ENCODE results near the gene ZNF784. TPM values are rescaled to one million over a fixed set of nuclear protein-coding genes. Genes with fewer than 3 reads are reported as not detected.

The ZNF784 gene, protein sequence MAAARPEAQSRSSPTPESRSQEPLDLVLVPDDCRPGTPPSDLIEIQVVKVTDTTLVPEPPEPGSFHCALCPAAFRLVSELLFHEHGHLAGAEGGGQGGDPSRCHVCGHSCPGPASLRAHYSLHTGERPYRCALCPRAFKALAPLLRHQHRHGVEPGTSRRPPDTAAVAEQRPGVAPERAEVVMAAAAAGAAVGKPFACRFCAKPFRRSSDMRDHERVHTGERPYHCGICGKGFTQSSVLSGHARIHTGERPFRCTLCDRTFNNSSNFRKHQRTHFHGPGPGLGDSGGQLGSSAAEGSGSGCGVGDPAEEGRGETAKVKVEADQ
- total RNA-seq: 4.7 and 4.8 TPM in 2 replicates

DNA sequence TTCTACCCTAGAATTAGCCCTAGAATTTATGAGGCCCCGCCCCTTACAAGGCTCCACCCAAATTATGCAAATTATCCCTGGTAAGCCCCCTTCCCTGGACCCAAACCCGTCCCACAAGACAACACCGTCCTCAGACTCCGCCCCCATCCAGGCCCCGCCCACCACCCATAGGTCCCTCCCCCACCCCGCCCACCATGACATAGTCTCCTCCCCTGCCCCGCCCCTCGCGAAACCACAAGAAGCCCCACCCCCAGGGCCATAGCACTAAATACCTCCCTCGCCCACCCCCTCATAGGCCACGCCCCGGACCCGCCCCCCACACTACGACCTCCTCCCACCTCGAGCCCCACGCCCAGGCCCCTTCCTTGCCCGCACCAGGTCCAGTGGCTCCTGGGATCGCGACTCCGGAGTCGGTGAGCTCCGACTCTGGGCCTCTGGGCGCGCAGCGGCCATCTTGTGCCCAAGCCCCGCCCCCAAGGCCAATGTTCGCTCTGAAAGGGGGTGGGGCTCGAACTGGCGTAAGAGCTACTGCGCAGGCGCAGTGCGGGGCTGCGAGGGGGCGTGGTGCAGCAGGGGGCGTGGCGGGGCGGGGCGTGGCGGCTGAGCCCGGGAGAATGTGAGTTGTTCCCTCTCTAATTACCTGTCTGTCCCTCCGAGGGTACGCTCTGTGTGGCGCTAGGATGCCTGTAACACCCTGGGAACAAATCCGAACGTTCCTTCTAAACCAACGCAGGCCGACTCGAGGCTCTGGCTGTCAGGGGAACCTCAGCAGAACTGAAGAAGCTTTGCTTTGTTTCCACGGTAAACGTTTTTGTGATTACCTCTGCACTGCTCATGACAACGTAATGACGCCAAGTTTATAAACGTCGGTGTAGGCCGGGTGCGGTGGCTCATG is at the start of gene ZNF784:
Gene ZNF784, minus strand, starts transcription at position 458 of the 895 bp plus-strand sequence. Its CDS starts 5 bp downstream, at position 453.

DNA sequence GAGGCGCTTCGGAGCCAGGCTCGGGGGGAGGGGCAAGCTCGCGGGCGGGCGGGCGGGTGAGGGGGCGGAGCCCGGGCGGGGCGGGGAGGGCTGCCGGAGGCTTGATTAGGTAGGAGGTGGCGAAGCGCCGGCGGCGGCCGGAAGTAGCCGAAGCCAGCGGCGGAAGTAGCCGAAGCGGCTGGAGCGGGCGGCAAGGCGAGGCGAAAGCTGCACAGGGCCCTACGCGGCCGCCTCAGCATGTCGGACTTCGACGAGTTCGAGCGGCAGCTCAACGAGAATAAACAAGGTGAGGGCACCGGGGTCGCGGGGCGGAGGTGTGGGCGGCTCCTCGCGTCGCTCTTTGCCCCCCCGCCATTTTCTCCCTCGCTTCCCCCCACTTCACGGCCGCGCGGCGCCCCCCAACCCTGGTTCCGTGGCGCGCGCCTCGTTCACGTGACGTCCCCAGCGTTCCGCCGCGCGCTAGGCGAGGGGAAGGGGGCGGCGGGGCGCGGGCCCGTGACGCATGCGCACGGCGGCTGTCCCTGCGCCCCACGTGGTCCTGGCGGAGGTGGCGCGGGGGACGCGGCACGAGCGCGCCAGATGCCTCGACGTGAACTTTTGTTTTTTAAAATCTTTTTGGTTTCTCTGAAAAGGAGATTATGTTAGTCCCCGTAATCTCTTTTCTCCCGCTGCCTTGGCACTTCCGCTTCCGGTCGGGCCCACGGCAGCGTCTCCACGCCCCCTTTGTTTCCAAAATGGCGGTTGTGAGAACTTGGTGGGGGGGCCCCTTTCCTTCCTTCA is 30.7 kb upstream of the ZNF784 start, which contains the start of gene U2AF2:
Gene U2AF2, plus strand, starts transcription at position 168 of the 780 bp plus-strand sequence. Its CDS starts 70 bp downstream, at position 238.

DNA sequence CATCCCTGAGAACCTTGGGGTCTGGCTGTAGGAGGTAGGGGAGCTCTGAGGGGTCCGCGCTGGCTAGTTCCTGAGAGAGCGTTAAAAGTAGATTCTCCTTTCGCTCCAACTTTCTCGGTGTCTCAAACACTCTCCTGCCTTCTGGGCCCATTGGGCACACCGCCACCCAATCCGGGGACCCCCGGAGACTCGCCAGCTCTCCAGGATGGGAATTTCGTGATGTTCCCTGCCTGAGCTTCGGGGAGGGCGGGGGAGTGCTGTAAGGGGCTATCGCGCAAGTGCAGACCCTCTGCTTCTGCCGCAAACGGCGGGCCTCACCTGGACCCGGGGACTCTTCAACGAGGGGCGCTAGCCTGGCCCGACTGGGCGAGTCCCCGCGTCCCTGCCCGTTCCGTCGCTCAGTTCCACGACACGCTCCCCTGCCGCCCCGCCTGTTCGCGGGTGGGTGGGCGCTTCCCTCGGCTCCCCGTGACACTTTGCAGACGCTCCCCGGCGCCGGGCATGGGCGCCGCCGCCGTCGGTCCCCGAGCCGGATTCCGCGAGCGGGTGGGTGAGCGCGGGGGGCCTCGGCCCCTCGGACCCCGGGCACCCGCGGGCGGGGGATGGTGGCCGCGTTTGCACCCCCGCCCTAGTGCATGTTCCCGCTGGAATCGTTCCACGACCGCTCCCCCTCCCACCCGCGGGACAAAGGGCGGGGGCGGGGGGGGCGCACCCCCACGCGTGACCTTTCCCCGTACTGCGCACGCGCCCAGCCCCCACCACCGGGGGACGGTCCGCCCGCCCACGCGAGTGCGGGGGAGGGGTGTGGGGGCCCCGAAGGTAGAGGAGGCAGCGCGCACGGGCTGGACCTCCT is 23.6 kb upstream of the ZNF784 start, which contains the start of gene CCDC106:
Gene CCDC106, plus strand, starts transcription at position 481 of the 853 bp plus-strand sequence. CDS start 835 bp downstream, outside the sequence.

DNA sequence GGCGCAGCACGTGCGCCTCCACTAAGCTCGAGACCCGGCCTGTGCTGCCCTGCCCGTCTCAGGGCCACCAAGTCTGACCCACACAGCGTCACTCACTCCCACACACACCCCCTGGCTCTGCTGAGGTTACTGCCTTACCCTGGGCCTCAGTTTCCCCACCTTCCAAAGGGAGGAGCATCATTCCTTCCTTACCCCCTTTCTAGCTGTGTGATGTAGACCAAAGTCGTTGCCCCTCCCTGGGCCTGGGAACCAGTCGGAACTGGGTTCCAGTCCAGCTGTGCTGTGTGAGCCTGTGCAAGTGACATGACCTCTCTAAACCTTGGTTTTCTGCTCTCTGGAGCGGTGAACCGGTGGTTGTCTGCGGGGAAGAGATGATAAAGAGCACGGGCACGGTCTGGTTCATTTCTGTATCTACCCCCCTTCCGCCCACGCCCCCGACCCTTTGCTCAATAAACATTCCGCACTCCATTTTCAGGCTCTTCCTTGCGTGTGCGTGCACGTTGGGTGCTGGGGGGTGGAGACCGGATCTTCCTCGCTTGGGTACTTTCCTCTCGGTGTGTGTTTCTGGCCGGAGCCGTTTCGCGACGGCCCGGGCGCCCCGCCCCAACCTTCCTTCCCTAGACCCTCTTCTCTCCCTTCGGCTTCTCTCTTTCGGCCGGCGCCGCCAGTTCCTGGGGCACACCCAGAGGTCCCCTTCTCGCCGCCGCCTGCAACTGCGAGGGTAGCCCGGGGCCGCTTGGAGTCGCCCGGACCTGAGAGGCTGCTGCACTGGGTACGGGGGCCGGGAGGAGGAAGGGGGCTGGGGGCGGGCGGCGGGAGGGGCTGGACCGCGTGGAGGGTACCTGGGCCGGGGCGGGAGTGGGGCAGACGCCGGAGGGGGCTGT is 18.9 kb upstream of the ZNF784 start, which contains the start of gene ZNF581:
Gene ZNF581, plus strand, starts transcription at position 647 of the 884 bp plus-strand sequence. CDS start 923 bp downstream, outside the sequence.

DNA sequence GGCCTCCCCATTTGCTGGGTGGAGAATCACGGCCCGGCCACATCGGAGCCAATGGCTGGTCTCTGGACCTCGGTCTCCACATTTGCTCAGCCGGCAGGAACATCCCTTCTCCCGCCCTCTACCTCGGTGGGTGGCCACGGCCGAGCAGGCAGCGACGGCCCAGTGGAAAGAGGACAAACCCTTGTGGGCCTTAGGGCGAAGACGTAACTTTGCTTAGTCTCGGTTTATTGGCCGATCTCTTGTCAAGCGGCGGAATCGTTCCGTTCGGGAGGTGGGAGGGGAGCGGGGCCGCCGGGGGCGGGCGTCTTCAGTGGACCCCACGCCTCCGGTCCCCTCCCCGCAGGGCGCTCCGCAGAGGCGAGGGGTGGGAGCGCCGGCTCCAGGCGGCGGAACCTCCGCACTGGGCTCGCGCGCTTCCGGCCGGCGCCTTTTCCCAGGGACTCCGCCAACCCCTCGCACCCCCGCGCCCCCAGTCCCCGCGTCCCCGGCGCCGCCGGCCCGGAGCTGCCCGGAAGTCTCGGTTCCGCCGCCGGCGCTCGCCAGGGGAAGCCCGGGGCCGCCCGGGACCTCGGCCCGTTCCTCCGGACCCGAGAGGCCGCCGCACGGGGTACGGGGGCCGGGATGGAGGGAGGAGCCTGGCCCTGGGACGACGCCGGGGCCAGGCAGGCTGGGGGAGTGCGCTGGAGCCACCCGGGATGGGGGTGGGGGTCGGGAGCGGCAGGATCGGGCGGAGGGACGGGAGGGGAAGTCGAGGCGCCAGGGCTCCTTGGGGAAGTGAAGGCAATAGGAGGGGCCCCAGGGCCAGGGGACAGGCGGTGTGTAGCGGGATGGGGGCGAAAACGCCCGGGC is 16.4 kb upstream of the ZNF784 start, which contains the start of gene ZNF580:
Gene ZNF580, plus strand, starts transcription at position 426 of the 849 bp plus-strand sequence. CDS start 1,507 bp downstream, outside the sequence.

DNA sequence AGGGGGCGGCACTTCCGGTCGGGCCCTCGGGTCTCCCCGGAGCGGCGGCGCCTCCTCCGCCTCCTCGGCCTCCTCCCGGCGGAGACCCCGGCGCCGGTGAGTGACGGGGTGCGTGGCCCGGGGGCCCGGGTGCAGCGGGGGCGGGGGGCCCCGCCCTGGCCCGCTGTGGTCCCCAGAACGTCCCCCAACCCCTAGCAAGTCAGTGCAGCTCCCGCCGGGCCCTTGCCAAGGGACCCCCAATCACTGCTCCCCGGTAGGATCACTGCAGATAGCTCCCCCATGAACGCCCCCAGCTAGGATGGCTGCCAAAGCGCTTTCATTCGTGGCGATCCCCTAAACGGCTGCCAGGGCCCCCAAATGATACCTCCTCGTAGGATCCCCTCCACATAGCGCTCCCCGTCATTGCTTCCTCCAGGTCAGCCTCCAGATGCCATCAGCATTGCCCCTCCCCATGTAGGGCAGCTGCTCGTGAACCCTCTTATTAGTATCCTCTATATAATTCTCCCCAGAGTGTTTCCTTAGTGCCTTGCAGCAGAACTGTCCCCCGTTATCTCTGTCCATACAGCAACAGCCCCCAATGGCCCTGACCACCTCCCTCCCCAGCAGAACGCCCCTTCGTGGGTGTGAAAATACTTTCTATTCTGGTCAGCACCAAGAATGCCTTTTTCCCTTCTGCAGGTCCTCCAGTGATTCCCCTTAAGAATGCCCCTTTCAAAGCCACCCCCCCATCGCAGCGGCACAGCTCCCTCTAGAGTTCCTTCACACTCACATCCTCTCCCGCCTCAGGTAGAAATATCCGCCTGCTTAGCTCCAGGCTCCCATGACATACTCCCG is 18.5 kb downstream of the ZNF784 start, which contains the start of gene ZNF865:
Gene ZNF865, plus strand, starts transcription at position 11 of the 834 bp plus-strand sequence. CDS start 7,972 bp downstream, outside the sequence.

DNA sequence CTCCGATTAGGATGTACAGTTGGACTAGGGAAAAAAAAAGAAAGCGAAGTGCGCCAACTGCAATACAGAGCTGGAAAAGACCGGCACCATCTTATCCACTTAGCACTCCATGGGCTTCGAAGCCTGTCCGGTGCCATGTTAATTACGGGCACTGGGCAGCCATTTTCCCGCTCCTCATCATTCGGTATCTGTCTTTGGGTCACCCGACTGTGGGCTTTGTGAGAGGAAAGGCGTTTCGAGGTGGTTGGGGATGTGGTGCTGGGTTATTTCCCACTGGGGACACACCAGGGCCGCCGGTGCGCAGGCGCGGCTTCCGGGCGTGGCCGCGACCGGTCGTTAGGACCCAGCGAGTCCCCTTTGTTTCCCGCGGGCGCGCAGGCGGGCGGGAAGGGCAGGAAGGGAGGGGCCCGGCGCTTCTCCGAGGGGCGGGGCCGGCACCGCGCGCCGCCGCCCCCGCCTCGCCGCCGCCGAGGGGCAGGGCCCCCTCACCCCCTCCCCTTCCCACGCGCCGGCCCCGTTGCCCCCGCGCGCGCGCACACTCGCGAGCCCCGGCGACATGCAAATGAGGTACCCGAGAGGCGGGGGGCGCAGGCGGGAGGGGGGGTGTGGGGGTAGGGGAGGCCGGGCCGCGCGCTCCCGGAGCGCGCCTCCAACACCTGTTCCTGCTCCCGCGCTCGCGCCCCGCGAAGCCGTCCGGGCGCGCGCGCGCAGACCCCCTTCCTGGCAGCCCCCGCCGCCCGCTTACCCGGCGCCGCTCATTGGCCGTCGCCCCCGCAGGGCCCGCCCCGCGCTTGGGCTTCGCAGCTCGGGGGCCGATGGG is 24.3 kb downstream of the ZNF784 start, which contains the start of gene ZNF524:
Gene ZNF524, plus strand, starts transcription at position 447 of the 820 bp plus-strand sequence. CDS start 1,825 bp downstream, outside the sequence.

DNA sequence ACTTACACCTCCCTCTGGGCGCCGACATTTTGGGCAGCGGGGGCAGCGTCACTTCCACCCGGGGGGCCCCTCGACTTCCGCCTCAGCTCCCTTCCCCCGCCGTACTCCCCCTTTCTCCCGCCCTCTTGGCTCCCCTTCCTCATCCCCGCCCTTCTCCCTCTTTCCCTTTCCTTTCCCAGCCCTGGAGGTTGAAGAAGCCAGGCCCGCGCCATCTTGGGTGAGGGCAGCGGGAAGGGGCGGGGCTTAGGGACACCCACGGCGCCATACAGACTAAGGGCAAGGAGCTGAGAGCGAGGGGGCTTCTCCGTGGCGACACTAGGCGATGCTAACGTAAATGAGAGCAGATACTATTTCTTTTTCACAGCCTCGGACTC is 24.9 kb downstream of the ZNF784 start, which contains the start of gene FIZ1:
Gene FIZ1, minus strand, starts transcription at position 50 of the 374 bp plus-strand sequence. CDS start 1,652 bp downstream, outside the sequence.

DNA sequence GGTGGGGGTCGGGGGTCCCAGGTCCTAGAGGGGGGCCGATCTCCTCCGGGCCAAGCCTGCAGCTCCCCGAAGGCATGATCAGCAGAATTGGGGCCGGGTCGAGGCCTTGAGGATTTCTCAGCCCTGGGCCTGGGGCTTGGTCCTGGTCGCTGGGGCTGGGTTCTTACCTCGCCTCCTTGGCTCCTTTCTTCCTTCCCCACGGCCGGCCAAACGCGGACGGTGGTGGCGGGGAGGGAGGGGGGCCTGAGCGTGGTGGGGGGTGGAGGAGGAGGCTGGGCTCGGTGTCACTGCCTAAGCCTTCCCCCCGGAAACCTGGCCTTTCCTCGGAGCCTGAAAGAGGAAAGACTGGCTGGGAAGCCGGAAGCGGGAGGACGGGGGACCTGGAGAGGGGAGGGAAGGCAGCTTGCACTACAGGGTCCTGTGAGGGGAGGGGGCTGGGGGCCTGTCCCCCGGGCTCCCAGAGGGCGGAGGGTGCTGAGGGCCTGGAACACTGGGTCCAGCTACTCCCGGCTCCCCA is 43.7 kb downstream of the ZNF784 start, which contains the start of gene ZNF579:
Gene ZNF579, minus strand, starts transcription at position 221 of the 517 bp plus-strand sequence. CDS start 1,209 bp downstream, outside the sequence.

Other genes starting within 250 kb of the ZNF784 start
- gene TMEM190, start 247.7 kb downstream of the ZNF784 start, total RNA-seq: not detected in 2 replicates
- 0.58 and 0.83 TPM in 2 replicates for gene TMEM238, start 240.3 kb downstream of the ZNF784 start, total RNA-seq
- gene RPL28, start 238.6 kb downstream of the ZNF784 start, total RNA-seq: 190 and 286 TPM in 2 replicates
- gene UBE2S, start 216.8 kb downstream of the ZNF784 start, total RNA-seq: 53.1 and 144 TPM in 2 replicates
- gene SHISA7, start 181.3 kb downstream of the ZNF784 start, total RNA-seq: under 0.01 TPM in 1 of 2 replicates, not detected in the other
- gene ISOC2, start 162.9 kb downstream of the ZNF784 start, total RNA-seq: 51.3 TPM in 2 replicates
- not detected in 2 replicates for gene C19orf85, start 159.8 kb downstream of the ZNF784 start, total RNA-seq
- gene ZNF628, start 147.9 kb downstream of the ZNF784 start, total RNA-seq: 1.6 and 3.3 TPM in 2 replicates
- gene NAT14, start 139.4 kb downstream of the ZNF784 start, total RNA-seq: 18.7 and 20.8 TPM in 2 replicates
- gene SSC5D, start 136.1 kb downstream of the ZNF784 start, total RNA-seq: 14.4 and 47.6 TPM in 2 replicates
- 0.17 TPM in 1 of 2 replicates, not detected in the other for gene SBK2, start 87.4 kb downstream of the ZNF784 start, total RNA-seq
- 0.44 TPM in 1 of 2 replicates, not detected in the other for gene SBK3, start 79.0 kb downstream of the ZNF784 start, total RNA-seq
- 5.2 and 9.3 TPM in 2 replicates for gene ZNF579, start 43.7 kb downstream of the ZNF784 start, total RNA-seq
- gene FIZ1, start 25.0 kb downstream of the ZNF784 start, total RNA-seq: 3.8 and 5.2 TPM in 2 replicates
- gene ZNF524, start 24.3 kb downstream of the ZNF784 start, total RNA-seq: 8.9 and 21.0 TPM in 2 replicates
- 3.5 and 3.9 TPM in 2 replicates for gene ZNF865, start 18.9 kb downstream of the ZNF784 start, total RNA-seq
- gene ZNF580, start 16.4 kb upstream of the ZNF784 start, total RNA-seq: 4.2 and 6.3 TPM in 2 replicates
- 17.2 and 31.8 TPM in 2 replicates for gene ZNF581, start 19.1 kb upstream of the ZNF784 start, total RNA-seq
- 12.8 and 13.4 TPM in 2 replicates for gene CCDC106, start 23.6 kb upstream of the ZNF784 start, total RNA-seq
- gene U2AF2, start 30.5 kb upstream of the ZNF784 start, total RNA-seq: 100 and 116 TPM in 2 replicates
- gene EPN1, start 50.7 kb upstream of the ZNF784 start, total RNA-seq: 83.7 and 153 TPM in 2 replicates
- not detected in 2 replicates for gene NLRP9, start 113.8 kb upstream of the ZNF784 start, total RNA-seq
- not detected in 2 replicates for gene RFPL4A, start 134.5 kb upstream of the ZNF784 start, total RNA-seq
- gene RFPL4AL1, start 144.6 kb upstream of the ZNF784 start, total RNA-seq: not detected in 2 replicates
- under 0.01 TPM in 1 of 2 replicates, not detected in the other for gene NLRP11, start 207.4 kb upstream of the ZNF784 start, total RNA-seq
- gene NLRP4, start 212.0 kb upstream of the ZNF784 start, total RNA-seq: not detected in 2 replicates